HG03521 (cell line): Measurements from ENCODE around the gene OSBPL2.

ENCODE experiments used
- ATAC-seq: cut with Tn5 transposase; IDR thresholded peaks from one replicate; pipeline ENCODE4 v1.9.1; 2021; ENCODE audit warnings: mild to moderate bottlenecking, moderate library complexity; ENCODE audit not compliant: unreplicated experiment

Gene OSBPL2

DNA sequence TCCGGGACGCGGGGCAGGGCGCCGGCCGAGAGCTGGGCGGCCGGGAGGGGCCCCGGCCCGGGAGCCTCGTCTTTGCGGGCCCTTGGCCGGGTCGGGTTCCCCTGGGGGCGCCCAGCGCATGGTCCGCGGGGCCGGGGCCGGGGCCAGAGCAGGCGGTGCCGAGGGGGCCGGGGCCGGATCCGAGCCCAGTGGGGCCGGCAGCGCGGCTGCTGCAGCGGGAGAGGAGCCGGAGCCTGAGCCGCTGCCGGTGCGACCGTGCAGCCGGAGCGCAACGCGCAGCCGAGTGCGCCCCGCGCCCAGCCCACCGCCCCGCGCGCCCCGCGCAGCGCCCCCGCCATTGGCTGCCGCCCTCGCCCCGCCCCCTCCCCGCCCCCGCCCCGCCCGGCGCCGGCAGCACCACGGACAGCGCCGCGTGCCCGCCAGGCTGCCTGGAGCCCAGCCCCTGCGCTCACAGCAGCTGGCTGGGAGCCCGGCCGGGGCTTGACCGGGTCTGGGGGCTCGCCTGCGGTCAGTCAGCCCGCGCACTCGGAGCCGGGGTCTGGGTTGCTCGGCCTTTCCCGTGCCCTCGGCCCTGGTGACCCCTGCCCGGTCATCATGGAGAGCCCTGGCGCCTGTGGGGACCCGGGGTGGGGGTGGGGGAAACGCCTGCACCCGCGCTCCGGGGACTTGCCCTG, 18.2 kb upstream of the OSBPL2 start, which contains the start of gene HRH3:
Gene HRH3 (minus strand): TSS at position 287 of the 674 bp plus-strand sequence. CDS start 308 bp downstream, outside the sequence.
- ATAC-seq, result no peak

DNA sequence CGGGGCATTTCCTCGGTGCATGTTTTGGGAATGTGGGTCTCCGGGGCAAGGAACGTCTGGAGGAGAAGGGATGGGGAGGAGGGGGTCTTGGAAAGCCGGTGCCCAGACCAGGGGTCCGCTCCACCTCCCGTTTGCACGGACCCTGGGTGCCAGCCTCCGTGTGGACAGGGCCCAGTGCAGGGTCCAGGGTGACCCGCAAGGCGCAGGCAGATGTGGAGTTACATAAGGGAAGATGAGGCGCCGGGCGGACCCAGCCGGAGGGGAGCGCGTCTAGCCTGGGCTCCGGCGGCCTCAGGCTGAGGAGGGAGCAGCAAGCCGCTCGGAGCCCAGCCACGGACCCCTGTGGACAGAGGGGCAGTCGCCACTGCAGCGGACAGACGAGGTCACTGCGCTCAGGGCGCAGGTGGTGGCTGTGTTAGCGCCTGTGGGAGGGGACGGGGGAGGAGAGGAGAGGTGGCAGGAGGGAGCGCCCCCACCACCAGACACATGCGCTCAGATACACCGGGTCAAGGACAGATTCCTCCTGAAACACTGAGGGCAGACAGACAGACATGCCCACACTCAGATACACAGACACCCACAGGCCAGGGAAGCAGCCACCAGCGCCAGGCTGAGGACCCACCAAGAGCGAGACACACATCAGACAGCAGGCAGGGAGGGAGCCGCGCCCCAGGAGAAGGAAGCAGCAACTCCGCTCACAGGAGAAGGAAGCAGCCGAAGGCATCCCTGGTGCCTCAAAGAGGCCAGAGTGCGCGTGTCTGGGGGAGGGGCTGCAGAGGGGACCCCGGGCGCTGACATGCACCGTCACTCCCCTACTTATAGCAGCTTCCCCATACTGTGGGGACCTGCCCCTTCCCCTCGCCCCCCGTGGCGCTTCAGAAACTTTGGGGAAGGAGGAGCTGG, 17.4 kb upstream of the OSBPL2 start:
- ATAC-seq, result no peak

DNA sequence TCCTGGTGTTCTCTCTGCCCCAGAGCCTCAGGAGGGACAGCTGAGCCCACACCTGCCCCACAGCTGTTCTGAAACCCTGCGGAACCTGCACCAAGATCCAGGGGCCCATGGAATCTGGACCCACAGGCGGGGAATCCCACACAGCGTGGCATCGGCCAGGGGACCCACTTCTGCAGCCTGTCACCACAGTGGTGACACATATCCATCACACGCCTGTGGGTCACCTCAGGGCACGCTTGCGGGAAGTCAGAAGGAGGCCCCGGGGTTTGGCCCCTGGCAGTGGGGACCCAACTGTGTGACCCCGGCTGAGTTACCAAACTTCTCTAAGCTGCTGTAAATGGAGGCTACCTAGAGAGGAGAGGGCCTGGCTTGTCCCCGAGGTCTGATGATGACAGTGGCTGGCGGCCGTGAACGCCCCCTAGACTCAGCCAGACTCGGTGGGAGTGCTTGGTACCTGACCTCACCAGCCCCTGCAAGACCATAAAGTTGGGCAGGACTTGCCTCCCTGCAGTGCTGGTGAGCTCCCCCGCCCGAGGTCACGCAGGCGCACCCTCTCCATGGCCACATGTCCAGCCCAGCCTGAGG, 16.0 kb upstream of the OSBPL2 start:
- ATAC-seq, result no peak

DNA sequence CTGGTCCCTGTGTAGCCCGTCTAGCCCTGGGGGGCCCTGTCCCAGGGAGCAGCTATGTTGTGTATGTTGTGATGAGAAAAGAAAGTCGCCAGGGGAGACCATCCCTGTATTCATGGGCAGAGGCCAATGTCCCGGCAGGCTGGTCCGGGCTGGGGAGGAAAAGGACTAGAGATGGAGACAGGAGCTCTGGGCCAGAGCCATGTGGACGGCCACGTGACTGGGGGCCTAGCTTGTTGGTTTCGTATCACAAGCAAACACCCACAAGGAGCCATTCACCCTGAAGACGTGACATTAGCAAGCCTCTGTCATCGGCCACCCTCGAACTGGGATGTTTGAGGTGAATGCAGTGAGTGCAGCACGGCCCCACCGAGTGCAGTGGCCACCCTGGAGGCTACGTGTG, 15.3 kb upstream of the OSBPL2 start:
- no peak for ATAC-seq

DNA sequence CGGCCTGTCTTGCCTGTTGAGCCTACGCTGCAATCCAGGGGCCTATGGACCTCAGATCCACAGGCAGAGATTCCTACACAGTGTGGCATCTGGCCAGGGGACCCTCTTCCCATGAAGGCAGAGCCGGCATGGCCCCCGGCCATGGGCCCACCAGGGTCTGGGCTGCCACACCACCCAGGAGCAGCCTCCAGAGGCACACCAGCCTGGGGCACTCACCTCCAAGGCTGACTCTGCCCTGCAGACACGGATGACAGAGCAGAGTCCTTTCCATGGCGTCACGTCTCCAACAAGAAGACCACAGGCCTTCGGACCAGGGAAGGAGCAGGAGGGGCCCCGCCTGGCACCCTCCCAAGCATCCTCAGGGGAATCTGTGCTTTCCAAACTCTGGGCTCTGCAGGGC, 14.8 kb upstream of the OSBPL2 start:
- ATAC-seq, result no peak

DNA sequence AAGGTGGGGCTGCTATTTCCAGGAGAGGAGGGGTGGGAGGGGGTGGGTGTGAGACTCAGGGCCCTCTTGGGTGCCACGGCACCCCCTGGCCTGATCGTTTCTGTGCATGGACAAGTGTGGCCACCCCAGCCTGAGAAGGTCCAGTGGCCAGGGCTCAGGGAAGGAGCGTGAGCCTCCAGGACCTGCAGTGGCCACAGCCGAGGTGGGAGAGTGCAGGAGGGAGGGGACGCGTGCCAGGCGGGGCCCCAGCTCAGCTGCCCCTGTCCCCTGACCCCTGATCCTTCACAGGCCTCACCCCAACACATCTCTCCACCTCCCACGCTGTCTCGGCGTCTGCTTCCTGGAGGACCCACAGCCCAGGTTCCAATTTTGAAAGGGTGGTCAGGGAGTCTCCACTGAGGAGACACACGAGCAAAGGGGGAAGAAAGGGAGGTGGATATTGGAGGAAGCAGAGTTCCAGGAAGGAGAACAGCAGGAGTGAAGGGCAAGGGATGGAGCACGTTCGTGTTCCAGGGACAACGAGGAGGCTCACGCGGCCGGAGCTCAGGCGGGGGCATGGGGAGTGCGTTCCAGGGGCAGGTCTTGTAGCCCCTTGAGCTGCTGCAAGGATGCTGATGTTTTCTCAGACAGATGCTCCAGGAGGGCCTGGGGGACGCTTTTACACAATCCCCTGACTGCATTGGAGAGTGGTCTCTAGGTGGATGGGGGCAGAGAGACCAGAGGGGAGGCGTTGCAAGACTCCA, 14.0 kb upstream of the OSBPL2 start:
- no peak for ATAC-seq

DNA sequence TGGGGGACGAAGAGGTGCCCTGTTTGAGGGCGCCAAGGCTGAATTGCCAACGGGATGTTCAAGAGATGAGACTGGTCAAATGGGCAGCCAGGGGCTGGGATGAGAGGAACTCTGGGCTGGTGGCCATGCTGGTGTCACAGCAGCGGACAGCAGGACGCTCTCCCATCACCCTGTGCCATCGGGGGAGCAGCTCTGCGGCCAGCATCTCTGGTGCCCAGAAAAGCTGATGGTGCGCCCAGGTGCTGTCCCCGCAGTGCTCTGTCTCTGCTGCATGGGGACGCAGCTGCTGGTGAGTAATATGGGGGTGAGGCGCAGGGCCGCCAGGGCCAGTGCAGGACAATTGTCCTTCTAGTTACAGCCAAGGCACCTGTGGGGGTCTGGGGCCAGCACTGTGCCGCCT, 13.3 kb upstream of the OSBPL2 start:
- no peak for ATAC-seq

DNA sequence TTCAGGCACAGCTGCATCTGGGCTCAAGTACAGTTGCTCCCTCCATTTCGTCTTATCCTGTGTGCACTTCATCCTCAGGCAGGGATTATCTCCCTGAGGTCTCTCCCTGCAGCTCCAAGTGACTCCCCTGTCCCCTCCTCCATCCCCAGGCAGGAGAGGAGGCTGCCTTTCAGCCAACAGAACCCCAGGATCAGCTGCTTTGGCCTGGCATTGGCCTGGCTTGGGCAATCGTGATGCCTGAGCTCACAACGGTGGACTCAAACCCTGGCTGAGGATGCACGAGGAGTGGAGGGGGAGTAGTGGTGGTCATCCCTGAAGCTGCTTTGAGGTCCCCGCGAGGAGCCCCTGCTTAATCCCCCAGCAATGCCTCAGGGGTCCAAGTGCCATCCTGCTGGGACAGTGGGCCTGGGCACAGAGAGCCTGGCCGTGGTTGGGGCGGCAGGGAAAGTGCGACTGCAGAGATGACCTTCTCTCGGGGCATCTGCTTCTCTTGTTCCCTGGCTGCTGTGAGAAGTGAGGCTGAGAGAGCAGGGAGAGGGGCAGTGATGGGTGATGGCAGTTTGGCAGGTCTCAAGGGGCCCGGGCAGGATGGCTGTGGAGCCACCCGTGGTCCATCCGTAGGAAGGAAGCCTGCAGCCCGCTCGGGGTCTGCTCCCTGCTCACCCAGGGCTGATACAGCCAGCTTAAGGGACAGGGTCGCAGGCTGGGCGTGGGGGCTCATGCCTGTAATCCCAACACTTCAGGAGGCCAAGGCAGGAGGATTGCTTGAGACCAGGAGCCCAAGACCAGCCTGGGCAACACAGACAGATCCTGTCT, 12.3 kb upstream of the OSBPL2 start:
- ATAC-seq, result no peak

DNA sequence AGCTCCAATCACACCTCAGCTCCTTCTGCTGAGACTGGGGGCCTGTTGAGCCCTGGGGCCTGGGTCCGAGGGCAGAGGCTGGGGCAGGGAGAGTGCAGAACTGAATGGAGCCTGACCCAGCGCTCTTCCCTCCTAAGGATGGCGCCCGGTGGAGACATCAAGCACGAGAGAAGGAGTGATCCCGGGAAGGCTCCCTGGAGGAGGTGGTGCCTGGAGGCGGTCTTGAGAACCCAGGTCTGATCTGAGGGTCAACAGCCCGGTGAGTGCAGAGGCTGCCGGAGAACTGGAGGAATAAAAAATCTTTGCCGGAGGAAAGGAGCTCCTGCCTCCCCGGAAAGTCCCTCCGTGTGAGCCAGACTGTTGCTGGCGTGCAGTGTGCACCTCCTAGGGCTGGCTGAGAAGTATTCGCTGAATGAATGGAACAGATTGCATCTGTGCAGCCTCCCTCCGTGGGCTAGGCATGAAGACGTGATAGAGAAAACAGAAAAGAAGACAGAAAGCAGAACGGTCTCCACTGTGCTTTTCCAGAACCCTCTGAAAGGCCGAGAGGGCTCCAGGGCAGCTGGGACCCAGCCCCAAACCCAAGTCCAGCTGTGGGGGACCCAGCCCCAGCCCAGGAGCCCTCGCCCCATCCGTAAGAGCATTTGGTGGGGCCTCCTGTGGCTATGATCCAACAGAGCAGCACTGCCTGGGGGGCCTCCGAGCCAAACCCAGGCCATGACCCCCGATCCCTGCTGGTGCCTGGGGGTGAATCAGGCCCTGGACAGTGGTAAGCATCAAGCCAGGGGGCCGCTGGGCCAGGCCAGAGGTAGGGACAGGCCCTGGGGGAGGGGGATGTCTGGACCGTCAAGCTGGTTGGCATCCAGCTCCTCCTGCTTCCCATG, 11.4 kb upstream of the OSBPL2 start:
- ATAC-seq, result no peak

DNA sequence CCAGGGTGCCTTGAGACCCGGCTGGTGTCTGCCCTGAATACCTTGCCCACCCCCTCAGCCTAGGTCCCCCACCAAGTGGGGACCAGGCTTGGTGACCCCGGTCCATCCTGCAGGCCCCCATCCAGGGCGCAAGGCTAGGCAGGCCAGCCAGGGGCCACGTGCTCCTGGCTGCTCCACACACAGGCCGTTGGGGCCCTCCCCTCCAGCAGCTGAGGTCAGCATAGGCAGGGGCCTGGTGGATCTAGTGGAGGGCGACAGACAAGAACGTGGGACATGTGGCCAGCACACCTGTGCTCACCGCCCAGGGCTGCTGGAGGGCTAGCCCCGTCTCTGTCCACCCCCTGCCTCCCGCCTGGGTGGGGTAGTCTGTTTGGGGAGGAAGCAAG, 10.7 kb upstream of the OSBPL2 start:
- no peak for ATAC-seq

DNA sequence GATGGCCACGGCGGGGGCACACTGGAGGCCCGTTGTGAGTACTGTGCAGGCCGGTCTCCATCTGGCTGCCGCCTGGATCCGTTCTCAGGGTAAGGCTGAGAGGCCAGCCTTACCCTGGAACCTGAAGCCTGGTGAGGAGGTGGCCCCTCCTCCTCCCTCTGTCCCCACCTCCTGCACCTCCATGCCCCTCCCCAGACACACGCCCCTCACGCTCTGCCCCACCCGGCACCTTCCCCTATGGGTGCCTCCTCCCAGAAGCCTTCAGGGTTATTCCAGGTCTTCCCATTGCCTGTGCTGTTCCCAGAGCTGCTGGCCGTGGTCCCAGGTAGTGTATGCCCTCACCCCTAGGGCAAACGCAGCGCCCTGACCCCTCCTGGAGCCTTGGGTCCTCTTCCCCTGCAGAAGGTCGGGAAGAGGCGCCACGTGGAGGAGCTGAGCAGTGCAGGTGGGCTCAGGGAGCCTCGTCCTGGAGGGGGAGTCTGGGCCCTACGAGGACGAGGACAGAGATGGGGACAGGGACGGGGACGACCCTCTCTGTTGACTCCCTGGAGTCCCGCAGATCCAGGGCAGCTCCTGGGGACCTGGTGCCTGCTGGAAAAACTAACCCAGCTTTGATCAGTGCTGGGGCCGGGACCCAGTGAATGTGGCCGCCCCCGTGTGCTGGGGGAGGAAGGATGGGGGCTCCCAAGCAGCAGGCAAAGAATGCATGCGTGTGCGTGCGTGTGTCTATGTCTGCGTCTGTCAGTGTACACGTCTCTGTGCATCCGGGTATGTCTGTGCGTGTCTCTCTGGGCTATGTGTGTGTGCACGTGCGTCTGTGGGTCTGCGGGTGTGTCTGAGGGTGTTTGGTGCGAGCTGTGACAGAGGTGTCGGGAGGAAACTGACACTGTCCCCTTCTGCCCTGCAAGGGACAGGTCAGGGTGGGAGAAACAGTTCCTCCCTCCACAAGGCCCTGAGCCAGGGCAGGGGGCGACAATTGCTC, 10.1 kb upstream of the OSBPL2 start:
- no peak for ATAC-seq

DNA sequence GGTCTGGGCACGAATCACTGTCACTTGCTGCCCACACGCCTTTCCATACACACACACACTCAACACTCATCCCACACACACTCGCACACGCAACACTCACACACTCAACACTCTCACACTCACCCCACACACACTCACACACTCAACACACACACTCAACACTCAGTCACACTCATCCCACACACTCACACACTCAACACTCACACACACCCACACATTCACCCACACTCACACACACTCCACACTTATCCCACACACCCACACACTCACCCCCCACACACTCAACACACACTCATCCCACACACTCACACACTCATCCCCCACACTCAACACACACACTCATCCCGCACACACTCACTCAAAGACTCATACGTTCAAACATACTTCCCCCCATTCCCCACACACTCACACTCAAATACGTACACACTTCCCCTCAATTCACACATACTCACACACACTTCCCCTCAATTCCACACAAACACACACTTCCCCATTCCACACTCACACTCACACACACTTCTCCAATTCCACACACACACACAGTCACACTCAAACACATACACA, 9.3 kb upstream of the OSBPL2 start:
- no peak for ATAC-seq

DNA sequence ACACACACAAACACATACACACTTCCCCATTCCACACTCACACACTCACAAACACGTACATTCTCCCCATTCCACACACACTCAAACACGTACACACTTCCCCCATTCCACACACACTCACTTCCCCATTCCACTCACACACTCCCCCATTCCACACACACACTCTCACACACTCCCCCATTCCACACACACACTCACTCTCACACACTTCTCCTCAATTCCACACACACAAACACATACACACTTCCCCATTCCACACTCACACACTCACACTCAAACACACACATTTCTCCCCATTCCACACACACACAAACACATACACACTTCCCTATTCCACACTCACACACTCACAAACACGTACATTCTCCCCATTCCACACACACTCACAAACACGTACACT, 8.7 kb upstream of the OSBPL2 start:
- ATAC-seq, result no peak

DNA sequence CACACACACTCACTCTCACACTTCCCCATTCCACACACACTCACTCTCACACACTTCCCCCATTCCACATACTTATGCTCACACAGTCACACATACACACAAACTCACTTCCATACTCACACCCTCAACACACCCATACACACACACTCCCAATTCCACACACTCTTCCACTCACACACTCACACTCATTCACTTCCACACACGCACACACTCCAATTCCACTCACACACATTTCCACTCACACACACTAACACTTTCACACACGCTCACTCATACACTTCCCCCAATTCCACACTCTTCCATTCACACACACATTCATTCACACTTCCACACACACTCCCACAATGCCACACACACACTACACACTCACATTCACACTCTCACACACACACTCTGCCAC, 8.0 kb upstream of the OSBPL2 start:
- no peak for ATAC-seq

DNA sequence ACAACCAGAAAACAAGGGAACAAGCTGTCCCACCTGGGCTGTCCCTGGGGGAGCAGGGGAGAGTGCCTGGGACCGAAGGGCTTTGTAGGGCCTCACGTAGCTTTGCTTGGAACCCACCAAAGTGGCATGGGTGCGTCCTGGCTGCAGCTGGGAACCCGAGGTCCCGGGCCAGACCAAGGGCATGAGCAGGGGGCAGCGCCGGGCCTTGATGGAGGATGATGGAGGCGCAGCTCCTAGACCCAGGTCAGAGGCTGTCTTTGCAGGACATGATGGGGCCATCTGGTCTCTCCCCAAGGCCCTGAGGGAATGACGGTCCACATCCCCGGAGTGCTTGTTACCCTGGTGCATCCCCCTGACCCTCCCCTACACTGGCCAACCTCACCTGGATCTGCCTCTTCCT, 7.6 kb upstream of the OSBPL2 start:
- ATAC-seq, result no peak

DNA sequence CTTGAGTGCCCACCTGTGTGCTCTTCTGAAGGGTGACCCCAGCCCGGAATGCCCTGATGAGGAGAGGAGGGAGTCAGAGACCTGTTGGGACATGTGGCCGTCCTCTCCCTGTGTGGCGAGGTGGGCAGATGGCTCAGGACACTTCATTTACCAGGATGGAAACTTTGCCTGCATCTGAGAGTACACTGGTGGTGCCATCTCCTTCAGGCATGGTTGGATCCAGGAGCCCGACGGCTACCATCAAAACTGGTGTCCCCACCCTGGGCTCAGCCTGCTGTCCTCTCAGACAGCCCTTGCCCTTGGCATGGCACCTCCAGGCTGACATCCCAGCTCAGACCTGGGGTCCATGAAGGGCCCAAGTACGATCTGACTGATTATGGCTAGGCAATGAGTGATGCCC, 7.0 kb upstream of the OSBPL2 start:
- ATAC-seq, result no peak

DNA sequence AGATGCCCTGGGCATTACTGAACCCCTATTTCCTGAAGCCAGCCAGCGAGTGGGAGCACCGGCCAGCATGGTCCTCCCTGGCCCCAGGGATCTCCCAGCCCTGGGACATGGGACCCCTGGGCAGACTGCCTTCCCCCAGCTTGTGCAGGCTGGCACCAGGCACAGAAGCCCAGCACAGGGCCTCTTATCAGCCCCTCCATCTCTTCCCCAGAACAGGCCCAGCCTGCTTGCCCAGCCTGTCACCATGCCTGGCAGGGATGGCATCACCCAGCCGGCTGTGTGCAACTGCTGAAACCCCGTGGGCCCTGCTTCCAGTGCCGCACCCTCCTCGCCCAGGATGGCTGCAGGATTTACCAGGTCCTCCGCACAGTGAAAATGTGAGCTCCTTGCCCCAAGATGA, 6.1 kb upstream of the OSBPL2 start:
- ATAC-seq, result no peak
